Stimulated activated naive CD4-positive, alpha-beta T cell (primary cell): Measurements from ENCODE around the gene LY6G6F.
"Not testable (repeated sequence)": the region's sequence is repeated elsewhere in the genome, so short reads cannot be mapped to it uniquely, and the experiment has no call there.

Source experiments
- DNase-seq, 6 experiments: peaks; one replicate each; lab custom pipeline; 2025; lab: John Stamatoyannopoulos, UW

Gene LY6G6F

DNA sequence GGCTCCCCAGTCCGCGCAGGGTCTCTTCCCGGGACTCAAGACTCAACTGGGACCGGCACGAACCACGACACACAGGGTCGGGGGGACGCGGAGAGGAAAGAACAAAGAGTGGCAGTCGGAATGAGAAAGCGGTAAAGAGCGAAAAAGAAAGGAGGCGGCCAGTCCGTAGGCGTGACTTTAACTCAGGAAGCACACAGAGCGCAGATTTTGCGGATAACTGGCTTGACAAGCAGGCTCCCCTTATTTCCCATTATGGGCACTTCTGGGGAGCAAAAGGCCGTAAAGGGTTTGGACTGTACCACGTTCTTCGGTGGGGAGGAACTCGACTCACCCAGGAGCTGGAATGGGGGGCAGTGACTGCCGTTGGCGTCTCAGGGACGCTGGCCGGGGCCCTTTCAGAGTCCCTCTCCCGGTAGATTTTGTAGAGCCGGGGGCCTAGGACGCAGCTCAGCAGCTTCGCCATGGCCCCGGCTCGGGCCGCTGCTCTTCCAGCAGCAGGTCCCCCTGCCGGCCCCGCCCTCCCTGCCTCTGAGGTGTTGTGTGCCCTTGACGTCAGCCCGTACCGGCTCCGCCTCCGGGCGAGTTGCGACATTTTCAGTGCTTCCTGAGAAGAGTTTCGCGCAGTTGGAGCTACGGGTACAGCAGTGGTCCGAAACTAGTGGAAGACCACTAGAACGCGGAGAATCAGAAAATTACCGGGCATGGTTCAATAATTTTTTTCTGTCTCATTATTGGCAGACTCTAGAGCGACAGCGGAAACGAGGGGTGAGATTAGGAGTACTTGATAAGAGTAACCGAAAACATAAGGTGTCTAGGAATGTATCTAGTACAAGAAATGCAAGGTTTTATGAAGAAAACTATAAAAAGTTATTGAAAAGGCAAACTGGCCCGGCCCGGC is 3.6 kb upstream of the LY6G6F start, which contains the start of gene ABHD16A:
TSS of gene ABHD16A (minus strand) at position 506 of the 898 bp plus-strand sequence. CDS start at position 463, 43 bp downstream.
- DNase-seq, result peak; percentile 88 to 96 (median 94)

DNA sequence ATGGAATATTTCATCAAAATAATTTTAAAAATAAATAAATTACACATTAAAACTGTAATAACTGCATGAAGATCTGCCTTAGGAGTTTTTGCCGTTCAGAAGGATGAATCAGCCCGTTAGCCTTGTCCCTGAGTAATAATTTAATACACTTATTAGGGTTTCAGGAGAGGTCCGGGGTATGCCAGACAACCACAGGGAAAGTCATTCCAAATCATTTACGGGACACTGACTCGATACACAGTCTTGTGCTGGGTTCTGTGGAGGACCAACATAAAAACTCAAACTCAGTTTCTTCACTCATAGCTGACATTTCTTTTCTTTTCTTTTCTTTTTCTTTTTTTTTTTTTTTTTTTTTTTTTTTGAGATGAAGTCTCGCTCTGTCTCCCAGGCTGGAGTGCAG is 735 bp upstream of the LY6G6F start:
- DNase-seq, result no peak

GRCh38 chr6:31707701-31708100 is 1.0 kb downstream of the LY6G6F start:
- no peak for DNase-seq

DNA sequence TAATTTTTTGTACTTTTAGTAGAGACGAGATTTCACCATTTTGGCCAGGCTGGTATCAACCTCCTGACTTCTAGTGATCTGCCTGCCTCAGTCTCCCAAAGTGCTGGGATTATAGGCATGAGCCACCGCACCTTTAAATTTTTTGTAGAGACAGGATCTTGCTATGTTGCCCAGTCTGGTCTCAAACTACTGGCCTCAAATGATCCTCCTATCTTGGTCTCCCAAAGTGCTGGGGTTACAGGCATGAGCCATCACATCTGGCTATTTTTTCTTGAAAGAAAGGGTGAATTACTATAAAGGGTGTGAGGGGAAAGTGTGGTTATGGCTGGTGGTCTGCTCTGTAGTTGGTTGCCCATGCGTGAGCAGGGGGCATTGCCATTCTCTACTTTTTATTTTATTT is 1.6 kb downstream of the LY6G6F start:
- no peak for DNase-seq

DNA sequence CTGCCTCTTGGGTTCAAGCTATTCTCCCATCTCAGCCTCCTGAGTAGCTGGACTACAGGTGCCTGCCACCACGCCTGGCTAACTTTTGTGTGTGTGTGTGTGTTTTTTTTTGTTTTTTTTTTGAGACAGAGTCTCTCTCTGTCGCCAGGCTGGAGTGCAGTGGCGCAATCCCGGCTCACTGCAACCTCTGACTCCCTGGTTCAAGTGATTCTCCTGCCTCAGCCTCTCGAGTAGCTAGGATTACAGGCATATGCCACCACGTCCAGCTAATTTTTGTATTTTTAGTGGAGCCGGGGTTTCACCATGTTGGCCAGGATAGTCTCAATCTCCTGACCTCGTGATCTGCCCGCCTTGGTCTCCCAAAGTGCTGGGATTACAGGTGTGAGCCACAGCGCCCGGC is 2.5 kb downstream of the LY6G6F start:
- DNase-seq, result not testable (repeated sequence)

DNA sequence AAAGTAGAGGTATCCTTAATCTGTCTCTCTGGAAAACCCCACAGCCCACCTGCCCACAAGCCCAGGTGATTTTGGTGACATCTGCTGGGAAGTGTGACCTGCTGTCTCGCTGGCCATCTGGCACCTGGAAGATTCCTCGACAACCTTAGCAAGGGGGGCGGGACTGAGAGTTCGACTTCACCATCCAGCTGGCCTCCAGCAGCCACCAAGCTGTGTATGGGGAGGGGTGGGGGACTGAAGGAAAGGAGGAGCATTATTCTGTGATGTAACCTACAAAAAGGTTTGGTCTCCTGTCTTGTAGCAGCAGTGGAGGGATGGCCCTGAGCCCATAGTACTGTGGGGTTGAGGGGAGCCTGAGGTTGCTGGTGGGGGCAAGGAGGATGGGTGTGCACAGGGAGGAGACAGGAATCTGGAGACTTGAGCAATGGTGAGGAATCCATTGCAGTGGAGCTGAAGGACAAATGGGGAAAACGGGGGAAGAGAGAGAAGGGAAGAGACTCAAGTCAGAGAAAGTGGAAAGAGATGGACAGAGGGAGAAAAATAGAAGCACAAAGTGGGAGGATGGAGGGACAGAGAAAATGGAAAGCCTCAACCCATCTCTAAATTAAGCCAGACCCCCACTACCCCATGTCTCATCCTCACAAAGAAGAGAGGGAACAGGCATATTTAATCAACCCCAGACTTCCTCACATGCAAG is 4.0 kb downstream of the LY6G6F start:
- no peak for DNase-seq

DNA sequence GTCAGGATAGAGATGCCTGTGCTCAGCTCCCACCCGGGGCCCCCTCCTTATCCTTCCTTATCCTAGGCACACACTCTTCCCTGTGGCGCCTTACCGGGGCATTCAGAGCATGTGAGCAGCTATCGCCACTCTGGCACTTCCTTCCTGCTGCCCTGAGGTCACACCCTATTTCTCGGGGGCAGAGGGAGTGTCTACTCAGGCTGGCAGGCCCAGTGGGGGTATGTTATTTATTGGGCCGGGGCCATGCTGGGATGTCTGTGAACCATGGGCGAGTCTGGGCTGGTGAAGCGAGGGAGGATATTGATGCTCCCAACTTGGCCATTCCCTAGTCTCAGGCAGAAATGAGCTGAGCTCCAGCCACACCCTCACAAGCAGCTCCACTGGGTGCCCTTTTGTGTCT is 4.6 kb downstream of the LY6G6F start:
- no peak for DNase-seq

DNA sequence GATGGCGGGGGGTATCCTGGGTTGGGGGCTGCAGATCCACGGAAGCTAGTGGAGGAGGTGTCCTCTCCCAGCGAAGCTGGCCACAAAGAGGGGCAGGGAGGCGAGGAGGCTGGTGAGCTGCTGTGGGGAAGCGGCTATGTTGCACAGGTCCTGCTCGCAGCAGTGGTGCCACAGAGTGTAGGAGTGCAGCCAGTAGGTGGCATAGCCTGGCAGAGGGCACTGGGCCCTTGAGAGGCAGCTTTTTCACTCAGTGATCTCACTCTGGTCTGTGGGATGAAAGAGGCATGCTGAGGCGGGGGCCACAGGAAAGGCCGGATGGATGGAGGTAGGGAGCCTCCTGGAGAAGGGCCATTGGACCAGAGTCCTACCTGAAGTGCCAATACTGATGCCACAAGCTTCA is 5.6 kb downstream of the LY6G6F start:
- DNase-seq, result peak in 2 of 6 experiments; percentile 12 to 17

DNA sequence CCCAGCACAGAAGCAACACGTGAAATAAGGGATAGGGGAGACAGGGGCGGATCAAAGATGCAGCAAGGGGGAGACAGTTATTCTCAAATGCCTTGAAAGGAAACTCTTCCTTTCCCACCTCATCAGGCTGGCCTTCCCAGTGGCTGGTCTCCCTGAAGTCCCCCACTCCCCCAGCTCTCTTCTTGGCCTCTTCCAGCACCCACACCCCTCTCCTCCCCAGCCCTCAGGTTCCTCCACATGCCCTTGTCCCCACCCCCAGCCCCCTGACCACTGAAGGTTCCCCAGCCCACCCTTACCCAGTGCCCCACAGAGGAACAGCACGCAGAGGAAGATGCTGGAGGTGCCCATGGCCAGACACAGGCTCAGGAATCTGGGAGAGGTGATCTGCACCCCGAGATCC is 6.8 kb downstream of the LY6G6F start:
- DNase-seq, result no peak

- no peak for DNase-seq
Measured at GRCh38 chr6:31713991-31714684, 7.5 kb downstream of the LY6G6F start.

GRCh38 chr6:31715022-31715958 is 8.6 kb downstream of the LY6G6F start, which contains the start of gene LY6G6D:
Gene LY6G6D, plus strand, starts transcription at chr6:31715348. Its CDS starts 8 bp downstream, at chr6:31715356.
- no peak for DNase-seq

GRCh38 chr6:31717499-31718222 is 11.0 kb downstream of the LY6G6F start:
- DNase-seq, result no peak

DNA sequence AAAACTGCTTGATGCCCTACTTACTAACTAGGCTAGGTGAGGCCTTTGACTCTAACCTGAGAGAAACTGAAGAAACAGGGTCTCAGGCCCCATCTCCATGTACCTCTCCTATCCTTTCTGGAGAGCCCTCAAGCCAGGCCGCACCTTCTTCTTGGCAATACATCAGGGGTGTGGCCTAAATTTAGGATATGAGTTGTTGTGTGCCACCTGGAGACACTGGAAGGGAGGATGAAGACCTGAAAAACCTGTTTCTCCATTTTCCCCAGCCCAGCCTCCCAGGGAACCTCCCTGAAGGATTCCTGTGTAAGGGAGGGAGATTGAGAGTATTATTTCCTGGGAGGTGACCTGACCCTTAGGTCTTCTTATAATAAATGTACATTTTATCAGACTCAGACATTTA is 11.6 kb downstream of the LY6G6F start:
- DNase-seq, result no peak

GRCh38 chr6:31719001-31719400 is 12.3 kb downstream of the LY6G6F start:
- no peak for DNase-seq

- no peak for DNase-seq
Measured at GRCh38 chr6:31720196-31720770, 13.6 kb downstream of the LY6G6F start.

GRCh38 chr6:31721351-31722020 is 14.8 kb downstream of the LY6G6F start, which contains the start of gene LY6G6C:
Gene LY6G6C, minus strand, starts transcription at chr6:31721746. Its CDS starts 67 bp downstream, at chr6:31721679.
- no peak for DNase-seq

- no peak for DNase-seq
Measured at GRCh38 chr6:31722173-31722572, 15.5 kb downstream of the LY6G6F start.

DNA sequence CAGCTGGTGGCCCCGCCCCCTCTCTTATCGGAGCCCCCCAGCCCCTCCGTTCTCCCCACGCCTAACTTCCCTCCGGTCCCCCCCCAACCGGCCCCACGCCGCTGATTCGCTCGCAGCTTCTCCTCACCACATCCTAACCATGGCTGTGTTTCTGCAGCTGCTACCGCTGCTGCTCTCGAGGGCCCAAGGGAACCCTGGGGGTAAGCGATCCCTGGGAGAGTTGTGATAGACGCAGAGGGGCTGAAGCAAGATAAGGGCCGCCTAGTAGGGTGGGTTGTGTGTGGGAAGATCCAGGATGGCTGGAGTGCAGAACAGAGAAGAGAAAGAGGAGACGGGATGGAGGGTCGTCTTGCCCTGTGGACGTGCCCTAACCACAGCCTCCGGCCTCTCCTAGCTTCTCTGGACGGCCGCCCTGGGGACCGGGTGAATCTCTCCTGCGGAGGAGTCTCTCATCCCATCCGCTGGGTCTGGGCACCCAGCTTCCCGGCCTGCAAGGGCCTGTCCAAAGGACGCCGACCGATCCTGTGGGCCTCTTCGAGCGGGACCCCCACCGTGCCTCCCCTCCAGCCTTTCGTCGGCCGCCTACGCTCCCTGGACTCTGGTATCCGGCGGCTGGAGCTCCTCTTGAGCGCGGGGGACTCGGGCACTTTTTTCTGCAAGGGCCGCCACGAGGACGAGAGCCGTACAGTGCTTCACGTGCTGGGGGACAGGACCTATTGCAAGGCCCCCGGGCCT is 16.7 kb downstream of the LY6G6F start, which contains the start of gene MPIG6B:
TSS of gene MPIG6B (plus strand) at position 129 of the 735 bp plus-strand sequence. CDS start at position 140, 11 bp downstream.
- no peak for DNase-seq
